GM06990 (cell line): ENCODE data around the gene PNMA6E.

Source experiments
- DNase-seq: peaks from one replicate; pipeline ENCODE4 v3.0.0-alpha.2; 2011; ENCODE audit not compliant: insufficient read length; ENCODE audit errors: extremely low read depth
- H3K27me3 ChIP-seq: replicated peaks from 2 replicates; pipeline ENCODE4 v1.6.0; 2011; ENCODE audit warnings: low read length; ENCODE audit not compliant: control insufficient read depth, insufficient read depth
- H3K36me3 ChIP-seq: 2 replicates; pipeline ENCODE4 v1.5.1; 2011; ENCODE audit warnings: low read length; ENCODE audit not compliant: control insufficient read depth, insufficient read depth
- H3K4me3 ChIP-seq: replicated peaks from 2 replicates; pipeline ENCODE4 v1.5.1; 2011; ENCODE audit warnings: low read depth, mild to moderate bottlenecking, control low read depth, low read length
- TF ChIP-seq, protein P1 (sequence below): IDR thresholded peaks from 2 replicates; pipeline ENCODE4 v1.5.1; 2011; ENCODE audit warnings: low read length, control low read depth, mild to moderate bottlenecking, inconsistent platforms; ENCODE audit not compliant: insufficient read depth, poor library complexity, severe bottlenecking

PNMA6E gene

GRCh38 chrX:153400146-153401132 lies 711 bp downstream of the PNMA6E start:
- peak; percentile 66 for DNase-seq
- Histone ChIP-seq H3K4me3 (no peak overlapping the region), H3K36me3 (no peaks in the 10 kb centered on the region), H3K27me3 (no peaks in the 10 kb centered on the region)
- TF ChIP-seq, protein P1, sequence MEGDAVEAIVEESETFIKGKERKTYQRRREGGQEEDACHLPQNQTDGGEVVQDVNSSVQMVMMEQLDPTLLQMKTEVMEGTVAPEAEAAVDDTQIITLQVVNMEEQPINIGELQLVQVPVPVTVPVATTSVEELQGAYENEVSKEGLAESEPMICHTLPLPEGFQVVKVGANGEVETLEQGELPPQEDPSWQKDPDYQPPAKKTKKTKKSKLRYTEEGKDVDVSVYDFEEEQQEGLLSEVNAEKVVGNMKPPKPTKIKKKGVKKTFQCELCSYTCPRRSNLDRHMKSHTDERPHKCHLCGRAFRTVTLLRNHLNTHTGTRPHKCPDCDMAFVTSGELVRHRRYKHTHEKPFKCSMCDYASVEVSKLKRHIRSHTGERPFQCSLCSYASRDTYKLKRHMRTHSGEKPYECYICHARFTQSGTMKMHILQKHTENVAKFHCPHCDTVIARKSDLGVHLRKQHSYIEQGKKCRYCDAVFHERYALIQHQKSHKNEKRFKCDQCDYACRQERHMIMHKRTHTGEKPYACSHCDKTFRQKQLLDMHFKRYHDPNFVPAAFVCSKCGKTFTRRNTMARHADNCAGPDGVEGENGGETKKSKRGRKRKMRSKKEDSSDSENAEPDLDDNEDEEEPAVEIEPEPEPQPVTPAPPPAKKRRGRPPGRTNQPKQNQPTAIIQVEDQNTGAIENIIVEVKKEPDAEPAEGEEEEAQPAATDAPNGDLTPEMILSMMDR: peak; percentile 97

- TF ChIP-seq, protein P1: no peak
- H3K36me3 ChIP-seq: no peaks in the 10 kb centered on the region
- no peak for DNase-seq
- no peak overlapping the region for H3K4me3 ChIP-seq
- H3K27me3 ChIP-seq: no peaks in the 10 kb centered on the region
Observed at GRCh38 chrX:153398275-153398960, 2.7 kb downstream of the PNMA6E start.

DNA sequence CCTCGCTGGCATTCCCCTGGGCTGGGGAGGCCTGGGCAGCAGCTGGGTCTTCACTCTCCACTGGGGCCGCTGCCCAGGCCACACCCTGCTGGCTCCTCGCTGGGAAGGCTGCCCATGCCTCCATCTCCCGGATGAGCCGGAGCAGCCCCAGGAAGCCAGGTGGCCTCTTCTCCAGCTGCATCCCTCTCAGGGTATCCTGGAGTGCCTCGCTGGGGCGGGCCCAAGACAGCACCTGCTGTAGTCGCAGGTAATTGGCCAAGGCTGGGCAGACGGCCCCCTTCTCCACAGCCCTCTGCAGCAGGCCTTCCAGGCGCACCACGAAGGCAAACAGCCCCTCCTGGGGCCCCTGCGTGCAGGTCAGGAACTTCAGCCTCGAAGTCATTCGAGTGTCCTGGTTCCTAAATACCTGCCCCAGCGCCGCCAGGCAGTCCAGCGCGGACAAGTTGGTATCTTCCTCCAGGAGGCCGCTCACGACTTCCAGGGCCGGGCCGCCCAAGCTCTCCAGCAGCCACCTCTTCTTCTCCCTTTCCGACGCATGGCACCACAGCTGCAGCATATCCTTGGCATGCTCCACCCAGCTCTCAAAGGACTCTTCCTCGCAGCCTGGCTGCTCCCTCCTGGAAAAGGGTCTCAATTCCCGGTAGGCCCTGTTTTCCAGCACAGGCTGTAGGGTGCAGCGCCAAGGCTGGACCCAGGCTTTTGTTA lies 3.7 kb downstream of the PNMA6E start:
- H3K4me3 ChIP-seq: no peak overlapping the region
- TF ChIP-seq, protein P1: no peak
- no peaks in the 10 kb centered on the region for H3K27me3 ChIP-seq
- no peak for DNase-seq
- no peaks in the 10 kb centered on the region for H3K36me3 ChIP-seq

GRCh38 chrX:153396320-153397195 lies 4.6 kb downstream of the PNMA6E start:
- H3K4me3 ChIP-seq: no peak overlapping the region
- H3K27me3 ChIP-seq: no peaks in the 10 kb centered on the region
- no peaks in the 10 kb centered on the region for H3K36me3 ChIP-seq
- TF ChIP-seq, protein P1: no peak
- no peak for DNase-seq
